Calu3 (cell line): Measurements from ENCODE around the gene ZNF576. TPM values are rescaled to one million over a fixed set of nuclear protein-coding genes. Genes with fewer than 3 reads are reported as not detected.

ENCODE experiments used
- BruUV-seq: library from RNA; stranded (reverse); fragments of 400-500 nt; replicated peaks from 2 replicates; lab custom pipeline; 2021; lab: Mats Ljungman, UMichigan
- CTCF ChIA-PET: fragments of 300-600 bp; sonication (Branson Sonifier 250); formaldehyde crosslinking; loops from one replicate; lab custom pipeline; 2022; ENCODE audit warnings: antibody characterized with exemption; lab: Charles Lee
- DNase-seq: peaks from one replicate; pipeline ENCODE4 v3.0.0; 2022
- H3K27ac Mint-ChIP-seq: one replicate; pipeline ENCODE4 v1.8.0; 2022; ENCODE audit warnings: mixed read lengths; ENCODE audit not compliant: unreplicated experiment
- H3K27me3 Mint-ChIP-seq: one replicate; pipeline ENCODE4 v1.8.0; 2022; ENCODE audit warnings: mixed read lengths; ENCODE audit not compliant: unreplicated experiment
- H3K36me3 Mint-ChIP-seq: one replicate; pipeline ENCODE4 v1.8.0; 2022; ENCODE audit warnings: mild to moderate bottlenecking, moderate library complexity, mixed read lengths; ENCODE audit not compliant: insufficient read depth, unreplicated experiment
- H3K4me1 Mint-ChIP-seq: one replicate; pipeline ENCODE4 v1.8.0; 2022; ENCODE audit warnings: mild to moderate bottlenecking, low read depth, mixed read lengths; ENCODE audit not compliant: unreplicated experiment
- H3K4me3 Mint-ChIP-seq: one replicate; pipeline ENCODE4 v1.8.0; 2022; ENCODE audit warnings: mild to moderate bottlenecking, low read depth, moderate library complexity, mixed read lengths; ENCODE audit not compliant: unreplicated experiment
- H3K9me3 Mint-ChIP-seq: one replicate; pipeline ENCODE4 v1.8.0; 2022; ENCODE audit warnings: low read depth, mixed read lengths; ENCODE audit not compliant: unreplicated experiment
- intact Hi-C: fragments of 100-400 bp; cut with micrococcal nuclease; formaldehyde crosslinking; loops from one replicate; pipeline ENCODE4 v1.10.0; 2022; ENCODE audit not compliant: unreplicated experiment
- total RNA-seq: library from RNA; stranded (reverse); gene quantifications from 2 replicates; pipeline ENCODE4 v1.2.3, GENCODE V29; 2022
- TF ChIP-seq, protein P1 (sequence below): fragments of 200-600 bp; IDR thresholded peaks from one replicate; pipeline ENCODE4 v1.8.0; 2022; ENCODE audit warnings: antibody characterized with exemption; ENCODE audit not compliant: unreplicated experiment

Gene ZNF576
- total RNA-seq, 1 experiment from 2014 or later, result 20.7 TPM

DNA sequence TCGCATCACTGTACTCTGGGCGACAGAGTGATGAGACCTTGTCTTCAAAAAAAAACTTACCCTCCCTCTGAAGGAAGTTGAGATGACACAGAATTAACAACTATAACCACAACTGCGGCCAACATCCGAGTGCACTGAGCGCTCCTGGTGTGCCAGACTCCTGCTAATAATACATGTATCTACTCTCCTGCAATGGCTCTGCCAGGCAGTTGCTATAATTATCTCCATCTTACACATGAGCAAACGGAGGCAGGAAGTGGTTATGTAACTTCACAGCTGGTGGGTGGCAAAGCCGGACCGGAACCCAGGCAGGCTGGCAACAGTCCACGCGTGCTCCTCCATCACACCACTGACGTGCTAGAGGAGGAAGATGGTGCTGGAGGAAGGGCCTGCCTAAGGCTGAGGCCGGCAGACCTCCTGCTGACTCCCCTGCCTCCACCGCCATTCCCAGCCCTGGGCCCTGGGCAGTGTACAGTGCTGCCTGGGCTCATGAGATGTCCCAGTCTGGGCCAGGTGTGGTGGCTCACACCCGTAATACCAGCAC, 33.6 kb upstream of the ZNF576 start:
- CTCF ChIA-PET, result no interaction called here
- Mint-ChIP-seq H3K4me3 (no peak overlapping the region), H3K27me3 (no peaks in the 10 kb centered on the region), H3K9me3 (no peaks in the 10 kb centered on the region), H3K36me3 (peaks cover 23% of the 10 kb centered on the region), H3K4me1 (peaks cover 8% of the 10 kb centered on the region), H3K27ac (no peak overlapping the region)
- intact Hi-C loops, result no loop called here
- no peak for DNase-seq
- no TSS peak for BruUV-seq
- TF ChIP-seq, protein P1, sequence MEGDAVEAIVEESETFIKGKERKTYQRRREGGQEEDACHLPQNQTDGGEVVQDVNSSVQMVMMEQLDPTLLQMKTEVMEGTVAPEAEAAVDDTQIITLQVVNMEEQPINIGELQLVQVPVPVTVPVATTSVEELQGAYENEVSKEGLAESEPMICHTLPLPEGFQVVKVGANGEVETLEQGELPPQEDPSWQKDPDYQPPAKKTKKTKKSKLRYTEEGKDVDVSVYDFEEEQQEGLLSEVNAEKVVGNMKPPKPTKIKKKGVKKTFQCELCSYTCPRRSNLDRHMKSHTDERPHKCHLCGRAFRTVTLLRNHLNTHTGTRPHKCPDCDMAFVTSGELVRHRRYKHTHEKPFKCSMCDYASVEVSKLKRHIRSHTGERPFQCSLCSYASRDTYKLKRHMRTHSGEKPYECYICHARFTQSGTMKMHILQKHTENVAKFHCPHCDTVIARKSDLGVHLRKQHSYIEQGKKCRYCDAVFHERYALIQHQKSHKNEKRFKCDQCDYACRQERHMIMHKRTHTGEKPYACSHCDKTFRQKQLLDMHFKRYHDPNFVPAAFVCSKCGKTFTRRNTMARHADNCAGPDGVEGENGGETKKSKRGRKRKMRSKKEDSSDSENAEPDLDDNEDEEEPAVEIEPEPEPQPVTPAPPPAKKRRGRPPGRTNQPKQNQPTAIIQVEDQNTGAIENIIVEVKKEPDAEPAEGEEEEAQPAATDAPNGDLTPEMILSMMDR, result no peak

DNA sequence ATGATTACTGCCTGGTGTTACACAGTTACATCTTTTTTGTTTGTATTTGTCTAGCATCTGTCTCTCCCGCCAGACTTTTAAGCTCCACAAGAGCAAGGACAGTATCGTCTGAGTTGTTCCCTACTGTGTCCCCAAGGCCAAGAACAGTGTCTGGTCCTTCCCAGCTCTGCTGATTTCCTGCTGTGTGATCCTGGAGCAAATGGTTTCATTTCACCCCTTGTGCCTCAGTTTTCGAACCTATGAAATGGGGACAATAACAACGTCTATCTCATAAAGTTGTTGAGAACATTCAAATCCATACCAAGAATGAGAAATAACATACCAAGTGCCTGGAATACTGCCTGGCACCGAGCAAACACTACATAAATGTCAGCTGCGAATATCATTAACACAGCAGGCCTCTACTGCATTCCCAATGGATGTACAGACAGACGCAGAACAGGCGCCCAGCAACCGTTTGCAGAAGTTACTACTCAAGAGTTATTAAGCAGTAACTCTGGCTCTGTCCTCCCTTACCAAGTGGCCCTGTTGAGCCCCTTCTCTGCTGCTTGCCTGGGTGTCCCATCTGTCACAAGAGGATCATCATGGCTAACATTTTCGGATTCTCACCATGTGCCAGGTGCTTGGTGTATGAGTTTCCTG, 32.5 kb upstream of the ZNF576 start:
- TF ChIP-seq, protein P1, result no peak
- intact Hi-C loops, result no loop called here
- H3K9me3 Mint-ChIP-seq, result no peaks in the 10 kb centered on the region
- H3K27me3 Mint-ChIP-seq, result no peaks in the 10 kb centered on the region
- DNase-seq, result no peak
- H3K36me3 Mint-ChIP-seq, result peaks cover 23% of the 10 kb centered on the region
- peaks cover 8% of the 10 kb centered on the region for H3K4me1 Mint-ChIP-seq
- CTCF ChIA-PET, result interaction anchor here (1.0 kb wide), 1 partner anchor 9 kb away, joined by 3 read pairs; no protein-coding TSS in a partner anchor
- BruUV-seq, result no TSS peak
- H3K27ac Mint-ChIP-seq, result no peak overlapping the region
- no peak overlapping the region for H3K4me3 Mint-ChIP-seq

DNA sequence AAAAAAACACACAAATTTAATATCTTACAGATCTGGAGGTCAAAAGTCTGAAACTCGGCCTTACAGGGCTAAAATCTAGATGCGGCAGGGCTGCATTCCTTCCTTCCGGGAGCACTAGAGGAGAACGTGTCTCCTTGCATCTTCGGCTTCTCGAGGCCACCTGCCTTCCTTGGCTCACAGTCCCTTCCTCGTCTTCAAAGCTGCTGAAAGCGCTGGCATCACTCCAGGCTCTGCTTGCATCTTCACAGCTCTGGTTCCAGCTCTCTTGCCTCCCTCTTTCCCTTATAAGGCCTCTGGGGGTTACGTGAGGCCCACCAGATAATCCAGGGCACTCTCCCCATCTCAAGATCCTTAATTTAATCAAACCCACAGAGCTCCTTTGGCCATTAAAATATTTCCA, 31.6 kb upstream of the ZNF576 start:
- BruUV-seq, result no TSS peak
- Mint-ChIP-seq H3K9me3 (no peaks in the 10 kb centered on the region), H3K36me3 (peaks cover 17% of the 10 kb centered on the region), H3K4me1 (peaks cover 8% of the 10 kb centered on the region), H3K27me3 (no peaks in the 10 kb centered on the region), H3K27ac (no peak overlapping the region), H3K4me3 (no peak overlapping the region)
- intact Hi-C loops, result no loop called here
- CTCF ChIA-PET, result interaction anchor here (1.1 kb wide), 1 partner anchor 10 kb away, joined by 3 read pairs; no protein-coding TSS in a partner anchor
- TF ChIP-seq, protein P1, result no peak
- no peak for DNase-seq

DNA sequence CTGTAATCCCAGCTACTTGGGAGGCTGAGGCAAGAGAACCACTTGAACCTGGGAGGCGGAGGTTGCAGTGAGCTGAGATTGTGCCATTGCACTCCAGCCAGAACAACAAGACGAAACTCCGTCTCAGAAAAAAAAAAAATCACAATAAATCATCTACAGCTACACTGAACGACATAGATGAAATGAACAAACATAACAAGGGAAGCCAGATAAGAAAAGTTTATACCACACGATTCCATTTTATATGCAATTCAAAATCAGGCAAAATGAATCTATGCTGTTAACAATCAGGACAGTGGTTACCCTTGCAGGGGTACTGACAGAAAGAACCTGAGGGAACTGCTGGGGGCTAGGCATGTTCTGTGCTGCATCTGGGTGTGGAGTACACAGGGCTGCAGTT, 26.7 kb upstream of the ZNF576 start:
- CTCF ChIA-PET, result interaction anchor here (0.7 kb wide), 1 partner anchor 151 kb away, joined by 5 read pairs; no protein-coding TSS in a partner anchor
- H3K4me1 Mint-ChIP-seq, result no peaks in the 10 kb centered on the region
- no peak for DNase-seq
- no peaks in the 10 kb centered on the region for H3K27me3 Mint-ChIP-seq
- peaks cover 15% of the 10 kb centered on the region for H3K36me3 Mint-ChIP-seq
- intact Hi-C loops, result no loop called here
- no peaks in the 10 kb centered on the region for H3K9me3 Mint-ChIP-seq
- TF ChIP-seq, protein P1, result no peak
- H3K4me3 Mint-ChIP-seq, result no peak overlapping the region
- no TSS peak for BruUV-seq
- no peak overlapping the region for H3K27ac Mint-ChIP-seq
